PC-3 (cell line): ENCODE results near the gene DBNDD1.

ENCODE experiments used
- CTCF ChIP-seq: fragments of 300-600 bp; sonication (generic); conservative IDR thresholded peaks from 2 replicates; pipeline ENCODE4 v1.5.1; 2017; ENCODE audit warnings: antibody characterized with exemption, low read depth, mild to moderate bottlenecking, low read length
- EZH2 ChIP-seq: fragments of 300-600 bp; sonication (generic); IDR thresholded peaks from one replicate; pipeline ENCODE4 v1.6.1; 2017; ENCODE audit warnings: antibody characterized with exemption, mild to moderate bottlenecking, low read length; ENCODE audit not compliant: unreplicated experiment

- TF ChIP-seq EZH2 (no peak), CTCF (no peak)
Observed at GRCh38 chr16:89972244-89973234, 46.7 kb downstream of the DBNDD1 start.
